Neural cell (in vitro differentiated cells): ENCODE measurements around the gene INO80.

Source experiments
- EZH2 ChIP-seq: fragments of 200-600, 300-800 bp; shearing (Covaris generic), sonication (generic); IDR thresholded peaks from 2 replicates; pipeline ENCODE4 v1.6.1; 2014; ENCODE audit warnings: antibody characterized with exemption, low read length, borderline replicate concordance, mild to moderate bottlenecking; ENCODE audit not compliant: insufficient read depth, poor library complexity, severe bottlenecking
- MXI1 ChIP-seq: fragments of 450-650 bp; conservative IDR thresholded peaks from 2 replicates; pipeline ENCODE4 v1.6.1; 2014; ENCODE audit warnings: antibody characterized with exemption, mild to moderate bottlenecking; ENCODE audit not compliant: poor library complexity, severe bottlenecking
- TAF1 ChIP-seq: IDR thresholded peaks from 2 replicates; pipeline ENCODE4 v1.6.1; 2012; ENCODE audit warnings: low read depth
- TF ChIP-seq, protein P1 (sequence below): fragments of 450-650 bp; IDR thresholded peaks from 2 replicates; pipeline ENCODE4 v1.5.1; 2014; ENCODE audit warnings: antibody characterized with exemption, mild to moderate bottlenecking, moderate library complexity; ENCODE audit not compliant: poor library complexity, severe bottlenecking
- TF ChIP-seq, protein P2 (sequence below): IDR thresholded peaks from 2 replicates; pipeline ENCODE4 v1.6.1; 2012; ENCODE audit warnings: borderline replicate concordance

DNA sequence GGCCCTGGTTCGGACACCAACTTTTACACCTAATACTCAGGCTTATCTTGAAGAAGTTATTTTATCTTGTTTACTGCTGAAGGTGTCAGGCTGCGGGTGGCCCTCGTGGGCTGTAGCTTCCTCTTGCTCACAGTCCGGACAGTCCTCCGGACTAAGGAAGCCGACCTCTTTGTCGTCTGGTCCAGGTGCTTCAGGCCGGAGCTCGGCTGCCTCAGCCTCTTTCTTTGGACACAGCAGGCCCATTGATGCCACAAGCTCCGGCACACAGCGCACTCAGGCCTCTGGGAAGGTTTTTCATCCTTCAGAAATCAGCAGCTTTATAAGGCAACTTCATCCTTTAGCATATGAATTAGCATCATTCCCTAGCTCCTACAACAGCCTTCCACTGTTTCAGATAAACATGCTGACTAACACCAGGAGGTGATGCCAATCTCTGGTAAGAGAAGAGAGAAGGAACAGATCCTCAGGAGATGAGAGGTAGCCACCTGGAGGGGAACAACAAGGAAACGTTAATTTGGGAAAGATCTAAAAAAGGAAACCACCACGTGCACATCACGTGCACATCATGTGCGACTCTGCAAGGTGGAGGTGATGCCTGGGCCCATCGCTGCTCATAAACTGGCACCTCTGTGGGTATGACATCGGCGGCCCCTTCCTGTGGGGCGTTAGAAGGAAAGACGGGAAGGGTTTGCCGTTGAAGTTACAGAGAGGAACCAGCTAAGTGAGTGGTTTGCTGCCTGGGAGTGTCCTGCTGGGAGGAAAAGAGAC, 167.2 kb downstream of the INO80 start:
- TF ChIP-seq TAF1: no peak
- TF ChIP-seq, protein P1, sequence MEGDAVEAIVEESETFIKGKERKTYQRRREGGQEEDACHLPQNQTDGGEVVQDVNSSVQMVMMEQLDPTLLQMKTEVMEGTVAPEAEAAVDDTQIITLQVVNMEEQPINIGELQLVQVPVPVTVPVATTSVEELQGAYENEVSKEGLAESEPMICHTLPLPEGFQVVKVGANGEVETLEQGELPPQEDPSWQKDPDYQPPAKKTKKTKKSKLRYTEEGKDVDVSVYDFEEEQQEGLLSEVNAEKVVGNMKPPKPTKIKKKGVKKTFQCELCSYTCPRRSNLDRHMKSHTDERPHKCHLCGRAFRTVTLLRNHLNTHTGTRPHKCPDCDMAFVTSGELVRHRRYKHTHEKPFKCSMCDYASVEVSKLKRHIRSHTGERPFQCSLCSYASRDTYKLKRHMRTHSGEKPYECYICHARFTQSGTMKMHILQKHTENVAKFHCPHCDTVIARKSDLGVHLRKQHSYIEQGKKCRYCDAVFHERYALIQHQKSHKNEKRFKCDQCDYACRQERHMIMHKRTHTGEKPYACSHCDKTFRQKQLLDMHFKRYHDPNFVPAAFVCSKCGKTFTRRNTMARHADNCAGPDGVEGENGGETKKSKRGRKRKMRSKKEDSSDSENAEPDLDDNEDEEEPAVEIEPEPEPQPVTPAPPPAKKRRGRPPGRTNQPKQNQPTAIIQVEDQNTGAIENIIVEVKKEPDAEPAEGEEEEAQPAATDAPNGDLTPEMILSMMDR: no peak
- TF ChIP-seq EZH2: no peak
- TF ChIP-seq MXI1: no peak
- TF ChIP-seq, protein P2, sequence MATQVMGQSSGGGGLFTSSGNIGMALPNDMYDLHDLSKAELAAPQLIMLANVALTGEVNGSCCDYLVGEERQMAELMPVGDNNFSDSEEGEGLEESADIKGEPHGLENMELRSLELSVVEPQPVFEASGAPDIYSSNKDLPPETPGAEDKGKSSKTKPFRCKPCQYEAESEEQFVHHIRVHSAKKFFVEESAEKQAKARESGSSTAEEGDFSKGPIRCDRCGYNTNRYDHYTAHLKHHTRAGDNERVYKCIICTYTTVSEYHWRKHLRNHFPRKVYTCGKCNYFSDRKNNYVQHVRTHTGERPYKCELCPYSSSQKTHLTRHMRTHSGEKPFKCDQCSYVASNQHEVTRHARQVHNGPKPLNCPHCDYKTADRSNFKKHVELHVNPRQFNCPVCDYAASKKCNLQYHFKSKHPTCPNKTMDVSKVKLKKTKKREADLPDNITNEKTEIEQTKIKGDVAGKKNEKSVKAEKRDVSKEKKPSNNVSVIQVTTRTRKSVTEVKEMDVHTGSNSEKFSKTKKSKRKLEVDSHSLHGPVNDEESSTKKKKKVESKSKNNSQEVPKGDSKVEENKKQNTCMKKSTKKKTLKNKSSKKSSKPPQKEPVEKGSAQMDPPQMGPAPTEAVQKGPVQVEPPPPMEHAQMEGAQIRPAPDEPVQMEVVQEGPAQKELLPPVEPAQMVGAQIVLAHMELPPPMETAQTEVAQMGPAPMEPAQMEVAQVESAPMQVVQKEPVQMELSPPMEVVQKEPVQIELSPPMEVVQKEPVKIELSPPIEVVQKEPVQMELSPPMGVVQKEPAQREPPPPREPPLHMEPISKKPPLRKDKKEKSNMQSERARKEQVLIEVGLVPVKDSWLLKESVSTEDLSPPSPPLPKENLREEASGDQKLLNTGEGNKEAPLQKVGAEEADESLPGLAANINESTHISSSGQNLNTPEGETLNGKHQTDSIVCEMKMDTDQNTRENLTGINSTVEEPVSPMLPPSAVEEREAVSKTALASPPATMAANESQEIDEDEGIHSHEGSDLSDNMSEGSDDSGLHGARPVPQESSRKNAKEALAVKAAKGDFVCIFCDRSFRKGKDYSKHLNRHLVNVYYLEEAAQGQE: no peak
